Stimulated activated naive B cell treated with anti-CD40 and anti-IgM and Interleukin-4, amounts not matched to agents 10 μg/mL and 1 μg/mL and 100 μg/mL, for 72 hours (primary cell): ENCODE data around the gene SLC2A4.
"Not testable (repeated sequence)": the region's sequence is repeated elsewhere in the genome, so short reads cannot be mapped to it uniquely, and the experiment has no call there.

Experiments
- ATAC-seq, 2 donors: fragments of 150-1000 bp; cut with Tn5 transposase; replicated peaks; 2 replicates each; pipeline ENCODE4 v1.10.0; 2021; ENCODE audit warnings: moderate library complexity in 1 of 2
- DNase-seq: peaks from one replicate; pipeline ENCODE4 v3.0.0; 2021
- H3K27ac Mint-ChIP-seq: one replicate; pipeline ENCODE4 v1.8.0; 2022; ENCODE audit warnings: mild to moderate bottlenecking, mixed read lengths
- H3K27me3 Mint-ChIP-seq, 2 donors: one replicate each; pipeline ENCODE4 v1.8.0; 2022; ENCODE audit warnings: mixed read lengths in 2 of 2
- H3K36me3 Mint-ChIP-seq, 2 donors: one replicate each; pipeline ENCODE4 v1.8.0; 2022; ENCODE audit warnings: mixed read lengths in 2 of 2, mild to moderate bottlenecking in 1 of 2
- H3K4me1 Mint-ChIP-seq, 2 donors: one replicate each; pipeline ENCODE4 v1.8.0; 2022; ENCODE audit warnings: mixed read lengths in 2 of 2, mild to moderate bottlenecking in 1 of 2
- H3K4me3 Mint-ChIP-seq, 2 donors: one replicate each; pipeline ENCODE4 v1.8.0; 2022; ENCODE audit warnings: mild to moderate bottlenecking in 2 of 2, mixed read lengths in 2 of 2, moderate library complexity in 1 of 2
- H3K9me3 Mint-ChIP-seq, 2 donors: one replicate each; pipeline ENCODE4 v1.8.0; 2022; ENCODE audit warnings: mixed read lengths in 2 of 2, mild to moderate bottlenecking in 1 of 2

Gene SLC2A4

GRCh38 chr17:7325031-7325528 is 43.6 kb downstream of the SLC2A4 start:
- Mint-ChIP-seq H3K27me3 (no peaks in the 10 kb centered on the region), H3K27ac (no peak overlapping the region), H3K9me3 (no peaks in the 10 kb centered on the region), H3K4me1 (peaks cover 28 to 40% of the 10 kb centered on the region in 2 donors), H3K36me3 (peaks cover 40 to 73% of the 10 kb centered on the region in 2 donors), H3K4me3 (no peak overlapping the region)
- DNase-seq, result no peak
- no peak for ATAC-seq

- H3K4me3 Mint-ChIP-seq, result peak overlapping the region in 1 of 2 donors; percentile 36
- H3K4me1 Mint-ChIP-seq, result peaks cover 32 to 51% of the 10 kb centered on the region in 2 donors
- H3K27ac Mint-ChIP-seq, result no peak overlapping the region
- H3K36me3 Mint-ChIP-seq, result peaks cover 32 to 63% of the 10 kb centered on the region in 2 donors
- H3K9me3 Mint-ChIP-seq, result no peaks in the 10 kb centered on the region
- DNase-seq (no peak), ATAC-seq (no peak)
- H3K27me3 Mint-ChIP-seq, result no peaks in the 10 kb centered on the region
Observed at GRCh38 chr17:7326186-7326585, 44.7 kb downstream of the SLC2A4 start.

- Mint-ChIP-seq H3K36me3 (peaks cover 25 to 54% of the 10 kb centered on the region in 2 donors), H3K4me3 (peak overlapping the region in 1 of 2 donors; percentile 97), H3K9me3 (no peaks in the 10 kb centered on the region), H3K27ac (peak overlapping the region; percentile 20), H3K4me1 (peaks cover 32 to 54% of the 10 kb centered on the region in 2 donors), H3K27me3 (no peaks in the 10 kb centered on the region)
- DNase-seq (no peak), ATAC-seq (no peak)
Observed at GRCh38 chr17:7327056-7327455, 45.5 kb downstream of the SLC2A4 start.

- DNase-seq (no peak), ATAC-seq (no peak)
- Mint-ChIP-seq H3K4me3 (peak overlapping the region in 1 of 2 donors; percentile 97), H3K4me1 (peaks cover 35 to 59% of the 10 kb centered on the region in 2 donors), H3K27me3 (no peaks in the 10 kb centered on the region), H3K36me3 (peaks cover 23 to 50% of the 10 kb centered on the region in 2 donors), H3K27ac (peak overlapping the region; percentile 42), H3K9me3 (no peaks in the 10 kb centered on the region)
Observed at GRCh38 chr17:7327501-7327900, 46.0 kb downstream of the SLC2A4 start.

GRCh38 chr17:7328009-7328408 is 46.5 kb downstream of the SLC2A4 start:
- peak overlapping the region; percentile 95 to 97 for H3K4me3 Mint-ChIP-seq
- DNase-seq (no peak), ATAC-seq (no peak)
- H3K36me3 Mint-ChIP-seq, result peaks cover 22 to 46% of the 10 kb centered on the region in 2 donors
- no peaks in the 10 kb centered on the region for H3K27me3 Mint-ChIP-seq
- H3K9me3 Mint-ChIP-seq, result no peaks in the 10 kb centered on the region
- peak overlapping the region; percentile 95 for H3K27ac Mint-ChIP-seq
- peaks cover 39 to 64% of the 10 kb centered on the region in 2 donors for H3K4me1 Mint-ChIP-seq

GRCh38 chr17:7328840-7329373 is 47.4 kb downstream of the SLC2A4 start, which contains the start of gene NEURL4:
Gene NEURL4, minus strand, starts transcription at chr17:7329335. Its CDS starts 23 bp downstream, at chr17:7329312.
- peak within 1 kb of the TSS; percentile 95 to 97 for H3K4me3 Mint-ChIP-seq
- peaks cover 45 to 70% of the 10 kb centered on the region in 2 donors for H3K4me1 Mint-ChIP-seq
- H3K27me3 Mint-ChIP-seq, result no peaks in the 10 kb centered on the region
- peak within 1 kb of the TSS; percentile 99 for H3K27ac Mint-ChIP-seq
- peaks cover 22 to 39% of the 10 kb centered on the region in 2 donors for H3K36me3 Mint-ChIP-seq
- peak; percentile 17 to 20 for ATAC-seq
- no peak for DNase-seq
- H3K9me3 Mint-ChIP-seq, result no peaks in the 10 kb centered on the region

GRCh38 chr17:7329374-7329996 is 48.0 kb downstream of the SLC2A4 start:
- Mint-ChIP-seq H3K9me3 (no peaks in the 10 kb centered on the region), H3K4me1 (peaks cover 41 to 66% of the 10 kb centered on the region in 2 donors), H3K27ac (peak overlapping the region; percentile 99), H3K27me3 (no peaks in the 10 kb centered on the region), H3K36me3 (peaks cover 17 to 34% of the 10 kb centered on the region in 2 donors), H3K4me3 (peak overlapping the region; percentile 91 to 95)
- ATAC-seq (peak; percentile 78 to 83), DNase-seq (peak; percentile 99)

- H3K27ac Mint-ChIP-seq, result peak overlapping the region; percentile 99
- DNase-seq (peak; percentile 87), ATAC-seq (peak; percentile 68 to 72)
- H3K4me3 Mint-ChIP-seq, result peak overlapping the region; percentile 91 to 95
- H3K27me3 Mint-ChIP-seq, result no peaks in the 10 kb centered on the region
- peaks cover 15 to 29% of the 10 kb centered on the region in 2 donors for H3K36me3 Mint-ChIP-seq
- H3K9me3 Mint-ChIP-seq, result no peaks in the 10 kb centered on the region
- H3K4me1 Mint-ChIP-seq, result peaks cover 41 to 71% of the 10 kb centered on the region in 2 donors
Observed at GRCh38 chr17:7329997-7330637, 48.6 kb downstream of the SLC2A4 start.

- Mint-ChIP-seq H3K36me3 (peaks cover 13 to 25% of the 10 kb centered on the region in 2 donors), H3K4me1 (peaks cover 46 to 76% of the 10 kb centered on the region in 2 donors), H3K9me3 (no peaks in the 10 kb centered on the region), H3K4me3 (peak overlapping the region; percentile 91 to 95), H3K27me3 (no peaks in the 10 kb centered on the region), H3K27ac (peak overlapping the region; percentile 99)
- no peak for DNase-seq
- ATAC-seq, result no peak
Observed at GRCh38 chr17:7330638-7331015, 49.1 kb downstream of the SLC2A4 start.

GRCh38 chr17:7332111-7332510 is 50.6 kb downstream of the SLC2A4 start:
- no peak for ATAC-seq
- H3K27ac Mint-ChIP-seq, result peak overlapping the region; percentile 87
- peak overlapping the region; percentile 43 to 70 for H3K4me3 Mint-ChIP-seq

GRCh38 chr17:7332600-7333069 is 51.1 kb downstream of the SLC2A4 start:
- peak overlapping the region; percentile 43 to 70 for H3K4me3 Mint-ChIP-seq
- H3K4me1 Mint-ChIP-seq, result peaks cover 48 to 82% of the 10 kb centered on the region in 2 donors
- peak overlapping the region; percentile 87 for H3K27ac Mint-ChIP-seq
- H3K27me3 Mint-ChIP-seq, H3K9me3 Mint-ChIP-seq, ATAC-seq: not testable (repeated sequence)
- peak; percentile 52 for DNase-seq
- peaks cover 12 to 18% of the 10 kb centered on the region in 2 donors for H3K36me3 Mint-ChIP-seq

More at GRCh38 chr17:7332111-7332510, 50.6 kb downstream of the SLC2A4 start:
- Mint-ChIP-seq H3K9me3 (no peaks in the 10 kb centered on the region), H3K27me3 (no peaks in the 10 kb centered on the region), H3K4me1 (peaks cover 49 to 82% of the 10 kb centered on the region in 2 donors), H3K36me3 (peaks cover 11 to 18% of the 10 kb centered on the region in 2 donors)
- no peak for DNase-seq

- Mint-ChIP-seq H3K36me3 (peaks cover 12 to 19% of the 10 kb centered on the region in 2 donors), H3K9me3 (no peaks in the 10 kb centered on the region), H3K27ac (peak overlapping the region; percentile 91), H3K4me1 (peaks cover 40 to 76% of the 10 kb centered on the region in 2 donors), H3K27me3 (no peaks in the 10 kb centered on the region), H3K4me3 (peak overlapping the region; percentile 92 to 94)
- ATAC-seq (no peak), DNase-seq (no peak)
Observed at GRCh38 chr17:7334938-7335538, 53.5 kb downstream of the SLC2A4 start.

GRCh38 chr17:7335765-7336164 is 54.2 kb downstream of the SLC2A4 start:
- Mint-ChIP-seq H3K4me1 (peaks cover 37 to 69% of the 10 kb centered on the region in 2 donors), H3K36me3 (peaks cover 12 to 23% of the 10 kb centered on the region in 2 donors), H3K4me3 (peak overlapping the region; percentile 92 to 94), H3K27ac (peak overlapping the region; percentile 91)
- DNase-seq, H3K9me3 Mint-ChIP-seq, H3K27me3 Mint-ChIP-seq: not testable (repeated sequence)
- ATAC-seq, result peak in 1 of 2 donors; percentile 2
